Measurements from ENCODE around the gene HEATR5B. TPM values are rescaled to one million over a fixed set of nuclear protein-coding genes. Genes with fewer than 3 reads are reported as not detected.

HEATR5B gene
- polyA plus RNA-seq, 1 donor (not counting 4 experiments of a cell fraction or from before 2014, with no cell fraction given), result 21.1 TPM

GRCh38 chr2:37039580-37039979 is 44.6 kb downstream of the HEATR5B start:
- Histone ChIP-seq H4K20me1 (ENCODE audit: control insufficient read depth, extremely low read depth, insufficient read depth, low read length) (no peaks in the 10 kb centered on the region), H3K79me2 (ENCODE audit: control insufficient read depth, insufficient read depth, low read length) (no peaks in the 10 kb centered on the region), H3K27ac (ENCODE audit: control insufficient read depth, insufficient read depth, low read length) (no peak overlapping the region), H3K9me3 (ENCODE audit: control insufficient read depth, low read depth, low read length) (no peaks in the 10 kb centered on the region), H3K27me3 (ENCODE audit: control insufficient read depth, extremely low read depth, insufficient read depth, low read length) (no peaks in the 10 kb centered on the region), H3K36me3 (ENCODE audit: control insufficient read depth in 2 of 2, extremely low read depth in 1 of 2, insufficient read depth in 2 of 2, low read length in 2 of 2) (peaks cover 4 to 7% of the 10 kb centered on the region in 2 experiments), H2AFZ (ENCODE audit: control insufficient read depth, low read length) (no peak overlapping the region), H3K4me3 (ENCODE audit: control insufficient read depth in 2 of 3, extremely low read depth in 1 of 3, insufficient read depth in 2 of 3, low read depth in 1 of 3, low read length in 3 of 3) (no peak overlapping the region), H3K4me1 (ENCODE audit: control insufficient read depth, extremely low read depth, insufficient read depth, low read length) (no peaks in the 10 kb centered on the region), H3K9ac (ENCODE audit: control insufficient read depth, extremely low read depth, insufficient read depth, low read length) (no peak overlapping the region), H3K9me1 (ENCODE audit: control insufficient read depth, extremely low read depth, insufficient read depth, low read length) (no peaks in the 10 kb centered on the region), H3K4me2 (ENCODE audit: control insufficient read depth, extremely low read depth, insufficient read depth, low read depth, low read length) (no peak overlapping the region)
- DNase-seq (ENCODE audit: low read depth, low spot score) (no peak), FAIRE-seq (no peak)
- dilution Hi-C loops (cut with MboI; ENCODE audit: extremely low pct_ligation_motif_present, low sequenced_read_pairs), result no loop called here
- TF ChIP-seq CTCF (optimal IDR thresholded peaks at IDR 0.05 in 1 of 3, IDR thresholded peaks at IDR 0.05 in 1 of 3, conservative IDR thresholded peaks at IDR 0.05 in 1 of 3; ENCODE audit: extremely low read depth in 1 of 3, insufficient read depth in 2 of 3, low read length in 3 of 3) (no peak), EZH2 (IDR thresholded peaks at IDR 0.05; ENCODE audit: low read length) (no peak)

DNA sequence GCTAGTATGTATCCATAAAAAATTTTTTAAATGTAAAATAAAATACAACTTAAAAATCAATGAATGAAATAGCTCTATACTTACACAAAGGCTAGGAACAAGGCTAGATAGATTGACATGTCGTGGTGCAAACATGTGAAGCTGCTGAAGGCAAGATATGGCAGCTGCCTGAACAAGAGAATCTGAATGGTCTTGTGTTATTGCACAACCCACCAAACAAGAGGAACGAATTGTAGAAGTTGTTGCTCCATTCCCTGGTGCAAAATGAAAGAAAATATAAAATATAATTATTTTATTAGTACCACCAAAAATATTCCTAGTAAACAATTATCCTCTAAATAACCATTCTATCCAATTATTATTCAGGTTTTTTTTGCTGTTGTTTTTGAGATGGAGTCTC is 46.4 kb downstream of the HEATR5B start:
- Histone ChIP-seq H3K27me3 (ENCODE audit: control insufficient read depth, extremely low read depth, insufficient read depth, low read length) (no peaks in the 10 kb centered on the region), H3K4me2 (ENCODE audit: control insufficient read depth, extremely low read depth, insufficient read depth, low read depth, low read length) (no peak overlapping the region), H2AFZ (ENCODE audit: control insufficient read depth, low read length) (no peak overlapping the region), H3K4me1 (ENCODE audit: control insufficient read depth, extremely low read depth, insufficient read depth, low read length) (no peaks in the 10 kb centered on the region), H3K4me3 (ENCODE audit: control insufficient read depth in 2 of 3, extremely low read depth in 1 of 3, insufficient read depth in 2 of 3, low read depth in 1 of 3, low read length in 3 of 3) (no peak overlapping the region), H3K36me3 (ENCODE audit: control insufficient read depth in 2 of 2, extremely low read depth in 1 of 2, insufficient read depth in 2 of 2, low read length in 2 of 2) (peaks cover 4 to 7% of the 10 kb centered on the region in 2 experiments), H3K9me1 (ENCODE audit: control insufficient read depth, extremely low read depth, insufficient read depth, low read length) (no peaks in the 10 kb centered on the region), H4K20me1 (ENCODE audit: control insufficient read depth, extremely low read depth, insufficient read depth, low read length) (no peaks in the 10 kb centered on the region), H3K79me2 (ENCODE audit: control insufficient read depth, insufficient read depth, low read length) (no peaks in the 10 kb centered on the region), H3K9ac (ENCODE audit: control insufficient read depth, extremely low read depth, insufficient read depth, low read length) (no peak overlapping the region), H3K27ac (ENCODE audit: control insufficient read depth, insufficient read depth, low read length) (no peak overlapping the region), H3K9me3 (ENCODE audit: control insufficient read depth, low read depth, low read length) (no peaks in the 10 kb centered on the region)
- dilution Hi-C loops (cut with MboI; ENCODE audit: extremely low pct_ligation_motif_present, low sequenced_read_pairs), result no loop called here
- TF ChIP-seq EZH2 (IDR thresholded peaks at IDR 0.05; ENCODE audit: low read length) (no peak), CTCF (optimal IDR thresholded peaks at IDR 0.05 in 1 of 3, IDR thresholded peaks at IDR 0.05 in 1 of 3, conservative IDR thresholded peaks at IDR 0.05 in 1 of 3; ENCODE audit: extremely low read depth in 1 of 3, insufficient read depth in 2 of 3, low read length in 3 of 3) (no peak)
- FAIRE-seq (no peak), DNase-seq (ENCODE audit: low read depth, low spot score) (no peak)
